Right lobe of liver (tissue), 6 donors: ENCODE measurements around the gene NKG7. TPM values are rescaled to one million over a fixed set of nuclear protein-coding genes. Genes with fewer than 3 reads are reported as not detected.
"Not testable (repeated sequence)": the region's sequence is repeated elsewhere in the genome, so short reads cannot be mapped to it uniquely, and the experiment has no call there.

Source experiments
- ATAC-seq, 4 donors: fragments of 200-7000 bp; cut with Tn5 transposase; one replicate each; pipeline ENCODE4 v1.9.1; 2020; ENCODE audit warnings: mild to moderate bottlenecking in 4 of 4, moderate library complexity in 4 of 4
- DNase-seq, 3 donors: peaks; one replicate each; pipeline ENCODE4 v3.0.0-alpha.2; 2020
- H3K27ac ChIP-seq, 3 donors: fragments of 200-600 bp; one replicate each; pipeline ENCODE4 v1.8.0; 2022
- H3K27me3 ChIP-seq, 2 donors: fragments of 200-600 bp; one replicate each; pipeline ENCODE4 v1.8.0; 2022
- H3K36me3 ChIP-seq, 4 donors: fragments of 200-600 bp; sonication (generic) in 1 of 4; one replicate each; pipeline versions ENCODE4 v1.5.1 to v1.8.0; 2017 to 2022; ENCODE audit warnings: control low read depth in 1 of 4
- H3K4me1 ChIP-seq, 4 donors: fragments of 200-600 bp; sonication (generic) in 1 of 4; one replicate each; pipeline versions ENCODE4 v1.5.1 to v1.8.0; 2017 to 2022; ENCODE audit warnings: control low read depth in 1 of 4
- H3K4me3 ChIP-seq, 3 donors: fragments of 200-600 bp; one replicate each; pipeline ENCODE4 v1.8.0; 2022
- H3K9me3 ChIP-seq, 4 donors: fragments of 200-600 bp; sonication (generic) in 1 of 4; one replicate each; pipeline versions ENCODE4 v1.5.1 to v1.8.0; 2017 to 2022; ENCODE audit warnings: control low read depth in 1 of 4
- POLR2A ChIP-seq: fragments of 450-650 bp; IDR thresholded peaks from one replicate; pipeline ENCODE4 v1.6.1; 2017; ENCODE audit warnings: antibody characterized with exemption, mild to moderate bottlenecking
- WGBS: methylation state at CpG from one replicate; pipeline ENCODE4 v1.1.6; 2018; ENCODE audit warnings: low coverage, low lambda C conversion rate; ENCODE audit not compliant: insufficient coverage; ENCODE audit errors: missing lambda C conversion rate; 5-methylcytosine and 5-hydroxymethylcytosine counted together
- intact Hi-C, 2 donors: fragments of 100-400 bp; cut with DNase I; formaldehyde crosslinking; loops; one replicate each; pipeline versions ENCODE4 v1.11.2 to v1.14.1; 2022
- long read RNA-seq: library from polyadenylated mRNA; unstranded; transcript quantifications from one replicate; pipeline ENCODE4 v2.0.0, GENCODE V29; 2019
- total RNA-seq, 6 experiments: library from RNA; depleted of rRNA in 2 of 6; stranded (reverse); fragments of >200 nt in 2 of 6; fragmentation: NEBNext Ultra II Directional in 3 of 6; extraction: Animal tissue kit (Norgen Biotek cat#: 25700) in 3 of 6; gene quantifications; one replicate each; pipeline versions ENCODE4 v1.1.0 to v1.2.4, GENCODE V29; 2016 to 2023
- TF ChIP-seq, protein P1 (sequence below), 4 donors: fragments of 200-600 bp in 3 of 4; fragments of 450-650 bp in 1 of 4; IDR thresholded peaks; one replicate each; pipeline versions ENCODE4 v1.5.1 to v1.8.0; 2016 to 2022; ENCODE audit warnings: antibody characterized with exemption in 4 of 4, mild to moderate bottlenecking in 2 of 4
- donor health status: DM: no; HTN: yes; CAD: no.
- donor health status: DM: no; HTN: no; CAD: no.
- donor health status: DM: no; HTN: no; CAD: no.
- donor health status: DM: no; HTN: yes; CAD: no.
- donor health status: DM: no; HTN: yes; CAD: no.

NKG7 gene, protein sequence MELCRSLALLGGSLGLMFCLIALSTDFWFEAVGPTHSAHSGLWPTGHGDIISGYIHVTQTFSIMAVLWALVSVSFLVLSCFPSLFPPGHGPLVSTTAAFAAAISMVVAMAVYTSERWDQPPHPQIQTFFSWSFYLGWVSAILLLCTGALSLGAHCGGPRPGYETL
- total RNA-seq = 1 to 10 TPM; 1.7 to 7.7 (median 4.1) TPM
- long read RNA-seq, partial matches to known transcripts = 0 of 5 reads
- long read RNA-seq, other reads (novel, unspliced or antisense) = 0 of 5 reads

DNA sequence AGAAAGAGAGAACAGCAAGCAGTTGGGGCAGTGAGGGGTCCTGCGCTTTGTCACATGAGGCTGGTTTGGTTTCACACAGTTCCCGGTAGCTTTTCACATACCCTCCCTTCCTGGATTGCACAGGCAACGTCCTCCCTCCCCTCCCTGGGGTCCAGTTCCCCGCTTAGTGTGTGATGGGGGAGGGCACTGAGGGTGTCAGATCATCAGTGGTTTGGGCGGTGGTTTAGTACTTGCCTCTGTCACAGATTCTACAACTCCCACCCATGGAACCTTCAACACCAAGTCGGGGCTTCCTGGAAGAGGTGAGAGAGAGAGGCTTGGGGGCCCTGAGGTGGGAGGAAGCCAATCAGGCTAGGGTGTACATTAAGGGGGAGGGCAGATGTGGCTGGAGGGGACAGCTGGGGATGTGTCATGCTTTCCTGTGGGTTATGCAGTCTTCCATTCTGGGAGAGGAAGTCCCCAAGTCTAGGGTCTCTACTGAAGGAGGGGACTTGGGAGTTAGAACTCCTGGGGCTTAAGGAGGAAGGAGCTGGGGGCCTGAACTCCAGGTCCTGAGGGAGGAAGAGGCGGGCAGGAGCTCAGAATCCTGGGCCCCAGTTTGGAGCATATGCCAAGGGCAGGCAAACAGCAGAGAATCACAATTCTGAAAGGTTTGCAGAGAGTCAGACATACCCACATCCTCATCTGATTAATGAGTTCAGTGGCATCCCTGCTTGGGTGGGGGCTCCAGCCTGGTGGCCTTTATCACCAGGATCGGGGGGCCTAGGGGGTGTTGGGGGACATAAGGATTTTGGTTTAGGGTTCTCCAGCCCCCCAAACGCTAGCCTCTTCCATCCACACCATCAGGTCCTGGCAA is at the start of gene NKG7:
Gene NKG7, minus strand, starts transcription at position 6 of the 856 bp plus-strand sequence. CDS start 119 bp downstream, outside the sequence.
- ATAC-seq = peak in 2 of 4 donors; percentile 10 to 16
- Histone ChIP-seq H3K27ac (peak within 1 kb of the TSS in 1 of 3 donors; percentile 8), H3K4me3 (peak within 1 kb of the TSS in 1 of 3 donors; percentile 21), H3K4me1 (peaks cover 0 to 4% (median 0%) of the 10 kb centered on the region in 4 donors), H3K36me3 (no peaks in the 10 kb centered on the region), H3K9me3 (no peaks in the 10 kb centered on the region), H3K27me3 (no peaks in the 10 kb centered on the region)
- intact Hi-C loops = no loop called here
- WGBS = 29% methylated on average over 4 of the region's 9 CpGs
- DNase-seq = peak in 1 of 3 donors; percentile 55
- TF ChIP-seq POLR2A = no peak
- TF ChIP-seq, protein P1, sequence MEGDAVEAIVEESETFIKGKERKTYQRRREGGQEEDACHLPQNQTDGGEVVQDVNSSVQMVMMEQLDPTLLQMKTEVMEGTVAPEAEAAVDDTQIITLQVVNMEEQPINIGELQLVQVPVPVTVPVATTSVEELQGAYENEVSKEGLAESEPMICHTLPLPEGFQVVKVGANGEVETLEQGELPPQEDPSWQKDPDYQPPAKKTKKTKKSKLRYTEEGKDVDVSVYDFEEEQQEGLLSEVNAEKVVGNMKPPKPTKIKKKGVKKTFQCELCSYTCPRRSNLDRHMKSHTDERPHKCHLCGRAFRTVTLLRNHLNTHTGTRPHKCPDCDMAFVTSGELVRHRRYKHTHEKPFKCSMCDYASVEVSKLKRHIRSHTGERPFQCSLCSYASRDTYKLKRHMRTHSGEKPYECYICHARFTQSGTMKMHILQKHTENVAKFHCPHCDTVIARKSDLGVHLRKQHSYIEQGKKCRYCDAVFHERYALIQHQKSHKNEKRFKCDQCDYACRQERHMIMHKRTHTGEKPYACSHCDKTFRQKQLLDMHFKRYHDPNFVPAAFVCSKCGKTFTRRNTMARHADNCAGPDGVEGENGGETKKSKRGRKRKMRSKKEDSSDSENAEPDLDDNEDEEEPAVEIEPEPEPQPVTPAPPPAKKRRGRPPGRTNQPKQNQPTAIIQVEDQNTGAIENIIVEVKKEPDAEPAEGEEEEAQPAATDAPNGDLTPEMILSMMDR (IDR thresholded peaks at IDR 0.05) = no peak

- no peaks in the 10 kb centered on the region for H3K36me3 ChIP-seq
- peak; percentile 94 to 99 (median 96) for ATAC-seq
- H3K27ac ChIP-seq = no peak overlapping the region
- no peaks in the 10 kb centered on the region for H3K27me3 ChIP-seq
- DNase-seq = peak; percentile 89 to 91 (median 90)
- no peaks in the 10 kb centered on the region for H3K4me1 ChIP-seq
- TF ChIP-seq POLR2A = no peak
- TF ChIP-seq, protein P1 (IDR thresholded peaks at IDR 0.05) = peak; percentile 97 to 99 (median 99)
- intact Hi-C loops = no loop called here
- no peak overlapping the region for H3K4me3 ChIP-seq
- no peaks in the 10 kb centered on the region for H3K9me3 ChIP-seq
- WGBS = 11% methylated on average over 18 of the region's 19 CpGs
Observed at GRCh38 chr19:51422053-51422448, 49.6 kb upstream of the NKG7 start.

GRCh38 chr19:51421229-51422052 is 49.0 kb upstream of the NKG7 start:
- Histone ChIP-seq H3K9me3 (no peaks in the 10 kb centered on the region), H3K36me3 (no peaks in the 10 kb centered on the region), H3K27me3 (no peaks in the 10 kb centered on the region), H3K27ac (no peak overlapping the region), H3K4me1 (no peaks in the 10 kb centered on the region), H3K4me3 (no peak overlapping the region)
- TF ChIP-seq, protein P1 (IDR thresholded peaks at IDR 0.05) = no peak
- TF ChIP-seq POLR2A = no peak
- ATAC-seq (no peak), DNase-seq (no peak)
- 4% methylated on average over 19 of the region's 39 CpGs for WGBS
- intact Hi-C loops = no loop called here

- H3K27me3 ChIP-seq, H3K27ac ChIP-seq, intact Hi-C loops, H3K9me3 ChIP-seq, H3K4me1 ChIP-seq, H3K4me3 ChIP-seq, ATAC-seq, DNase-seq, H3K36me3 ChIP-seq: not testable (repeated sequence)
- 76% methylated on average over 11 of the region's 11 CpGs for WGBS
Observed at GRCh38 chr19:51420511-51420910, 48.1 kb upstream of the NKG7 start.
